Kidney (tissue), 14 donors: ENCODE results near the gene ERVW-1. TPM values are rescaled to one million over a fixed set of nuclear protein-coding genes. Genes with fewer than 3 reads are reported as not detected.

Experiments used
- DNase-seq, 5 donors: peaks; one replicate each; pipeline ENCODE4 v3.0.0-alpha.2; 2013 to 2020
- FAIRE-seq: peaks from 2 replicates; lab custom pipeline; 2012; peaks lifted over from hg19 to GRCh38; lab: Jason Lieb, UNC
- H3K27ac ChIP-seq, 2 donors: one replicate each; pipeline ENCODE4 v1.7.0; 2013; ENCODE audit warnings: low read depth in 2 of 2, low read length in 2 of 2, inconsistent platforms in 1 of 2
- H3K27me3 ChIP-seq: one replicate; pipeline ENCODE4 v1.7.1; 2013; ENCODE audit warnings: low read length, inconsistent platforms; ENCODE audit not compliant: control insufficient read depth, insufficient read depth
- H3K36me3 ChIP-seq, 3 donors: one replicate each; pipeline versions ENCODE4 v1.7.0 to v1.7.1; 2013; ENCODE audit warnings: low read length in 3 of 3, control low read depth in 1 of 3, inconsistent platforms in 1 of 3; ENCODE audit not compliant: insufficient read depth in 3 of 3, control insufficient read depth in 2 of 3
- H3K4me1 ChIP-seq, 3 donors: one replicate each; pipeline versions ENCODE4 v1.7.0 to v1.7.1; 2013; ENCODE audit warnings: low read length in 3 of 3, inconsistent platforms in 1 of 3, low read depth in 1 of 3; ENCODE audit not compliant: control insufficient read depth in 2 of 3, insufficient read depth in 2 of 3
- H3K4me3 ChIP-seq, 3 donors: one replicate each; pipeline versions ENCODE4 v1.7.0 to v1.8.1; 2013; ENCODE audit warnings: low read length in 3 of 3, control low read depth in 1 of 3, inconsistent platforms in 1 of 3
- H3K9ac ChIP-seq, 3 donors: one replicate each; pipeline versions ENCODE4 v1.7.0 to v1.7.1; 2013; ENCODE audit warnings: low read length in 3 of 3, control low read depth in 1 of 3, inconsistent platforms in 1 of 3
- H3K9me3 ChIP-seq, 3 donors: one replicate each; pipeline versions ENCODE4 v1.7.0 to v1.7.1; 2013; ENCODE audit warnings: low read length in 3 of 3, control low read depth in 1 of 3, inconsistent platforms in 1 of 3; ENCODE audit not compliant: control insufficient read depth in 2 of 3, insufficient read depth in 1 of 3
- CTCF ChIP-seq: IDR thresholded peaks from 3 replicates; pipeline ENCODE4 v1.5.1; 2012; ENCODE audit warnings: mild to moderate bottlenecking, moderate library complexity, borderline replicate concordance; ENCODE audit not compliant: insufficient read depth; ENCODE audit errors: extremely low read depth
- intact Hi-C: fragments of 100-400 bp; cut with DNase I; formaldehyde crosslinking; loops from one replicate; pipeline ENCODE4 v1.11.1; 2022
- polyA plus RNA-seq: library from polyadenylated mRNA; stranded (reverse); fragments of 350-450 nt; fragmentation: Illumina TruSeq; extraction: RNeasy Lipid Tissue Mini Kit (QIAGEN cat#74804); gene quantifications from one replicate; pipeline ENCODE4 v1.2.3, GENCODE V29; 2014; ENCODE audit warnings: low read depth, low replicate concordance; ENCODE audit not compliant: insufficient read depth
- total RNA-seq: library from RNA; stranded (reverse); fragmentation: NEBNext Ultra II Directional; extraction: Animal tissue kit (Norgen Biotek cat#: 25700); gene quantifications from one replicate; pipeline ENCODE4 v1.2.1, GENCODE V29; 2021
- donor health status: control.
- donor health status: control.
- donor health status: control.
- donor health status: control.
- donor health status: control.
- donor health status: DM: yes; HTN: yes; CAD: no.
- donor health status: Normal renal cell carcinoma (clear cell type).

Gene ERVW-1
- total and polyA plus RNA-seq, 2 donors from 2014 or later = not detected

GRCh38 chr7:92461027-92462003 lies 16.4 kb downstream of the ERVW-1 start:
- Histone ChIP-seq H3K9me3 (no peaks in the 10 kb centered on the region), H3K36me3 (peaks cover 2 to 9% (median 3%) of the 10 kb centered on the region in 3 donors), H3K9ac (no peak overlapping the region), H3K27ac (no peak overlapping the region), H3K4me3 (peak overlapping the region in 1 of 3 donors; percentile 14), H3K4me1 (peaks cover 0 to 2% (median 0%) of the 10 kb centered on the region in 3 donors), H3K27me3 (no peaks in the 10 kb centered on the region)
- DNase-seq (peak in 4 of 5 donors; percentile 34 to 74 (median 55)), FAIRE-seq (no peak)
- intact Hi-C loops = no loop called here
- peak; percentile 49 for TF ChIP-seq CTCF

DNA sequence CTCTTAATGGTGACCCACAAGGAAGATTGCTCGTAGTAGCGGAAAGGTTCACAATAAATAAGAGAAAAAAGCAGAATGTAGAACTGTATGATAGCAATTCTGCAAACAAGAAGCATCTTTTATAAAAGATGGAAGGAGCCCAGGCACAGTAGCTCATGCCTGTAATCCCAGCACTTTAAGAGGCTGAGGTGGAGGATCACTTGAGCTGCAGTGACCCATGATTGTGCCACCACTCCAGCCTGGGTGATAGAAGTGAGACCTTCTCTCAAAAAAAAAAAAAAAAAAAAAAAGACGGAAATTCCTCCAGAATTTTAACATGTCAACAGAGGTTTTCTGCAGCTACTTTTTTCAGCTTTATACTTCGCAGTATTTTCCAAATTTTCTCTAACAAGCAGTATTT lies 17.2 kb downstream of the ERVW-1 start:
- Histone ChIP-seq H3K9me3 (no peaks in the 10 kb centered on the region), H3K4me1 (peaks cover 0 to 2% (median 0%) of the 10 kb centered on the region in 3 donors), H3K9ac (no peak overlapping the region), H3K27me3 (no peaks in the 10 kb centered on the region), H3K4me3 (no peak overlapping the region), H3K36me3 (peaks cover 8 to 15% (median 9%) of the 10 kb centered on the region in 3 donors), H3K27ac (no peak overlapping the region)
- DNase-seq = no peak
- intact Hi-C loops = no loop called here
- no peak for FAIRE-seq
- no peak for TF ChIP-seq CTCF

DNA sequence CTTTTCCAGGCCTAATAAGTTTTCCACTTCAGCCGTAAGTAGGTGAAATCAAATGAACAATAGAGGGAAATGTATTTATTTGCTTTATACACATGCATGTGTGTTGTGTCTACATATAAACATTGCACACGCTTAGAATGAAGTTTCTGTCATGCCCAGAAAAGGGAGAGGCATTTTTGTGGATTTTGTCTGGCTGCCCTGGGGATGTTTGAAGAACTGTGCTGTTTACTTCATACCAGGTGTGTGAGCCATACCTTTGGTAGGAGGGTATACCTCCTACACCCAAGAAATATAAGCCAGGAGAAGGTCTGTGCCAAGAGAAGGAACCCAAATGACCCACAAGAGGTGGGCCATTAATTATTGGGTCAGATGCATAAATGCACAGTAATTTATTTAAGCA lies 17.6 kb downstream of the ERVW-1 start:
- no peak for DNase-seq
- H3K4me3 ChIP-seq = no peak overlapping the region
- no peak for TF ChIP-seq CTCF
- no peak overlapping the region for H3K27ac ChIP-seq
- no peak for FAIRE-seq
- no peaks in the 10 kb centered on the region for H3K27me3 ChIP-seq
- intact Hi-C loops = no loop called here
- H3K36me3 ChIP-seq = peaks cover 8 to 15% (median 9%) of the 10 kb centered on the region in 3 donors
- H3K9me3 ChIP-seq = no peaks in the 10 kb centered on the region
- H3K4me1 ChIP-seq = peaks cover 0 to 2% (median 0%) of the 10 kb centered on the region in 3 donors
- no peak overlapping the region for H3K9ac ChIP-seq
